GM23338 (cell line): ENCODE data around the gene TAGLN3. TPM values are rescaled to one million over a fixed set of nuclear protein-coding genes. Genes with fewer than 3 reads are reported as not detected.

ENCODE experiments used
- ATAC-seq: fragments of 200-7000 bp; cut with Tn5 transposase; 3 replicates; pipeline ENCODE4 v1.9.1; 2020
- DNase-seq: peaks from one replicate; pipeline ENCODE4 v3.0.0-alpha.2; 2015; ENCODE audit warnings: low spot score
- H2AFZ ChIP-seq: fragments of 200-600 bp; sonication (generic); 2 replicates; pipeline ENCODE4 v1.8.0; 2016; ENCODE audit warnings: antibody characterized with exemption, mild to moderate bottlenecking, moderate library complexity
- H3F3A ChIP-seq: fragments of 200-600 bp; sonication (generic); replicated peaks from 2 replicates; pipeline ENCODE4 v1.8.0; 2017; ENCODE audit warnings: antibody characterized with exemption, mixed run types, low read depth
- H3K27ac ChIP-seq: fragments of 200-600 bp; sonication (generic); 2 replicates; pipeline ENCODE4 v1.6.1; 2016; ENCODE audit warnings: low read depth
- H3K27me3 ChIP-seq: fragments of 200-600 bp; sonication (generic); 2 replicates; pipeline ENCODE4 v1.8.0; 2016; ENCODE audit warnings: mild to moderate bottlenecking, mixed run types, moderate library complexity; ENCODE audit not compliant: insufficient read depth
- H3K36me3 ChIP-seq: fragments of 200-600 bp; sonication (generic); 2 replicates; pipeline ENCODE4 v1.8.0; 2016; ENCODE audit warnings: mild to moderate bottlenecking; ENCODE audit not compliant: insufficient read depth
- H3K4me1 ChIP-seq: fragments of 200-600 bp; sonication (generic); 2 replicates; pipeline ENCODE4 v1.8.0; 2016; ENCODE audit warnings: mild to moderate bottlenecking, moderate library complexity; ENCODE audit not compliant: insufficient read depth
- H3K4me2 ChIP-seq: fragments of 200-600 bp; sonication (generic); 2 replicates; pipeline ENCODE4 v1.7.1; 2017; ENCODE audit warnings: mixed run types
- H3K4me3 ChIP-seq: fragments of 200-600 bp; sonication (generic); 2 replicates; pipeline ENCODE4 v1.6.1; 2016; ENCODE audit warnings: mixed run types
- H3K79me2 ChIP-seq: fragments of 200-600 bp; sonication (generic); replicated peaks from 2 replicates; pipeline ENCODE4 v1.8.0; 2017; ENCODE audit warnings: mild to moderate bottlenecking; ENCODE audit not compliant: insufficient read depth
- H3K9me2 ChIP-seq: fragments of 200-600 bp; sonication (generic); 2 replicates; pipeline ENCODE4 v1.8.0; 2017; ENCODE audit not compliant: insufficient read depth
- H4K20me1 ChIP-seq: fragments of 200-600 bp; sonication (generic); replicated peaks from 2 replicates; pipeline ENCODE4 v1.8.0; 2017; ENCODE audit warnings: mild to moderate bottlenecking; ENCODE audit not compliant: insufficient read depth
- H3K27ac Mint-ChIP-seq: 2 replicates; pipeline ENCODE4 v1.8.0; 2020; ENCODE audit warnings: inconsistent platforms, mild to moderate bottlenecking, moderate library complexity, mixed read lengths
- H3K27me3 Mint-ChIP-seq: 3 replicates; pipeline ENCODE4 v1.8.0; 2022; ENCODE audit warnings: low read depth, mild to moderate bottlenecking, moderate library complexity, mixed read lengths, inconsistent platforms; ENCODE audit not compliant: insufficient read depth, poor library complexity
- H3K36me3 Mint-ChIP-seq: 3 replicates; pipeline ENCODE4 v1.8.0; 2021; ENCODE audit warnings: low read depth, mild to moderate bottlenecking, inconsistent platforms, moderate library complexity, mixed read lengths
- H3K4me1 Mint-ChIP-seq: 3 replicates; pipeline ENCODE4 v1.8.0; 2020; ENCODE audit warnings: mild to moderate bottlenecking, inconsistent platforms, mixed read lengths
- H3K4me3 Mint-ChIP-seq: 3 replicates; pipeline ENCODE4 v1.8.0; 2021; ENCODE audit warnings: moderate library complexity, mild to moderate bottlenecking, inconsistent platforms, mixed read lengths
- H3K9me3 Mint-ChIP-seq: 3 replicates; pipeline ENCODE4 v1.8.0; 2020; ENCODE audit warnings: moderate library complexity, mild to moderate bottlenecking, inconsistent platforms, mixed read lengths
- CREB1 ChIP-seq: fragments of 250-450 bp; sonication (Bioruptor Pico); IDR thresholded peaks from 2 replicates; pipeline ENCODE4 v1.5.0; 2020; ENCODE audit warnings: low read depth, mild to moderate bottlenecking, moderate library complexity
- CTCF ChIP-seq, 2 experiments: fragments of 200-600 bp in 1 of 2; sonication (generic) in 1 of 2; conservative IDR thresholded peaks; 2 replicates each; pipeline versions ENCODE4 v1.5.1 to v1.6.1; 2016 to 2017; ENCODE audit warnings: antibody characterized with exemption in 2 of 2, low read depth in 2 of 2, mild to moderate bottlenecking in 2 of 2, moderate library complexity in 1 of 2
- ETS1 ChIP-seq: IDR thresholded peaks from 2 replicates; pipeline ENCODE4 v1.6.1; 2016; ENCODE audit warnings: antibody characterized with exemption
- EZH2 ChIP-seq: fragments of 200-600 bp; sonication (generic); IDR thresholded peaks from one replicate; pipeline ENCODE4 v1.8.0; 2017; ENCODE audit warnings: antibody characterized with exemption, mild to moderate bottlenecking, low read depth; ENCODE audit not compliant: unreplicated experiment
- STAT1 ChIP-seq: IDR thresholded peaks from one replicate; pipeline ENCODE4 v1.6.1; 2016; ENCODE audit warnings: antibody characterized with exemption; ENCODE audit not compliant: unreplicated experiment
- ZNF462 ChIP-seq: fragments of 250-450 bp; sonication (Bioruptor Pico); IDR thresholded peaks from 2 replicates; pipeline ENCODE4 v1.5.0; 2020; ENCODE audit warnings: mild to moderate bottlenecking, moderate library complexity
- polyA plus RNA-seq: library from polyadenylated mRNA; unstranded; fragments of >200 nt; fragmentation: Nextera tagmentation; extraction: Ambion mirVana; gene quantifications from 2 replicates; pipeline ENCODE4 v1.2.1, GENCODE V29; 2016
- total RNA-seq: library from RNA; depleted of rRNA; stranded (reverse); fragments of >200 nt; shearing (Covaris generic); gene quantifications from 2 replicates; pipeline ENCODE4 v1.2.3, GENCODE V29; 2014

TAGLN3 gene
- total and polyA plus RNA-seq, 2 experiments from 2014 or later = 6.8 to 12.6 TPM

GRCh38 chr3:111989061-111989678 lies 9.6 kb upstream of the TAGLN3 start:
- H3F3A ChIP-seq = no peaks in the 10 kb centered on the region
- H4K20me1 ChIP-seq = no peaks in the 10 kb centered on the region
- peaks cover 7% of the 10 kb centered on the region for H3K4me1 ChIP-seq
- no peaks in the 10 kb centered on the region for H3K79me2 ChIP-seq
- no peaks in the 10 kb centered on the region for H3K9me2 ChIP-seq
- Mint-ChIP-seq H3K9me3 (no peaks in the 10 kb centered on the region), H3K27ac (no peak overlapping the region), H3K27me3 (no peaks in the 10 kb centered on the region), H3K36me3 (peaks cover 27% of the 10 kb centered on the region), H3K4me1 (peaks cover 5% of the 10 kb centered on the region; the same call in 2 of the 3 replicates), H3K4me3 (no peak overlapping the region)
- H3K4me2 ChIP-seq = no peak overlapping the region
- no peak overlapping the region for H2AFZ ChIP-seq
- H3K27me3 ChIP-seq = no peaks in the 10 kb centered on the region
- TF ChIP-seq CREB1 (CRISPR knock-in tag) = no peak
- peak; percentile 79 to 86 for TF ChIP-seq CTCF (conservative IDR thresholded peaks at IDR 0.05; ENCODE audit: low read depth in 2 of 2)
- no peaks in the 10 kb centered on the region for H3K36me3 ChIP-seq
- peak; percentile 69 for ATAC-seq
- no peak overlapping the region for H3K27ac ChIP-seq
- H3K4me3 ChIP-seq = no peak overlapping the region
- peak; percentile 74 for DNase-seq

GRCh38 chr3:111993038-111993437 lies 5.7 kb upstream of the TAGLN3 start:
- Histone ChIP-seq H3K27ac (no peak overlapping the region), H3K4me1 (peaks cover 7% of the 10 kb centered on the region), H3K9me2 (no peaks in the 10 kb centered on the region), H3K36me3 (no peaks in the 10 kb centered on the region), H3F3A (no peaks in the 10 kb centered on the region), H3K4me3 (no peak overlapping the region), H3K4me2 (no peak overlapping the region), H3K79me2 (no peaks in the 10 kb centered on the region), H2AFZ (no peak overlapping the region), H4K20me1 (no peaks in the 10 kb centered on the region), H3K27me3 (peaks cover 9% of the 10 kb centered on the region; the same call in 1 of the 2 replicates)
- Mint-ChIP-seq H3K27ac (no peak overlapping the region), H3K9me3 (no peaks in the 10 kb centered on the region), H3K4me3 (no peak overlapping the region), H3K36me3 (peaks cover 5% of the 10 kb centered on the region; the same call in 2 of the 3 replicates), H3K4me1 (peaks cover 8% of the 10 kb centered on the region; the same call in 2 of the 3 replicates), H3K27me3 (no peaks in the 10 kb centered on the region)
- DNase-seq = no peak
- no peak for ATAC-seq
- TF ChIP-seq ZNF462 (no peak), CTCF (conservative IDR thresholded peaks at IDR 0.05; ENCODE audit: low read depth in 2 of 2) (no peak), ETS1 (no peak), STAT1 (no peak), EZH2 (no peak)
